Neural cell (in vitro differentiated cells): ENCODE results near the gene MYO9B.

Experiments
- REST ChIP-seq: IDR thresholded peaks from 2 replicates; pipeline ENCODE4 v1.6.1; 2012; ENCODE audit warnings: borderline replicate concordance
- TAF1 ChIP-seq: IDR thresholded peaks from 2 replicates; pipeline ENCODE4 v1.6.1; 2012; ENCODE audit warnings: low read depth
- TF ChIP-seq, protein P1 (sequence below): fragments of 450-650 bp; IDR thresholded peaks from 2 replicates; pipeline ENCODE4 v1.5.1; 2014; ENCODE audit warnings: antibody characterized with exemption, mild to moderate bottlenecking, moderate library complexity; ENCODE audit not compliant: poor library complexity, severe bottlenecking

GRCh38 chr19:17229890-17230289, 154.3 kb downstream of the MYO9B start:
- TF ChIP-seq, protein P1, sequence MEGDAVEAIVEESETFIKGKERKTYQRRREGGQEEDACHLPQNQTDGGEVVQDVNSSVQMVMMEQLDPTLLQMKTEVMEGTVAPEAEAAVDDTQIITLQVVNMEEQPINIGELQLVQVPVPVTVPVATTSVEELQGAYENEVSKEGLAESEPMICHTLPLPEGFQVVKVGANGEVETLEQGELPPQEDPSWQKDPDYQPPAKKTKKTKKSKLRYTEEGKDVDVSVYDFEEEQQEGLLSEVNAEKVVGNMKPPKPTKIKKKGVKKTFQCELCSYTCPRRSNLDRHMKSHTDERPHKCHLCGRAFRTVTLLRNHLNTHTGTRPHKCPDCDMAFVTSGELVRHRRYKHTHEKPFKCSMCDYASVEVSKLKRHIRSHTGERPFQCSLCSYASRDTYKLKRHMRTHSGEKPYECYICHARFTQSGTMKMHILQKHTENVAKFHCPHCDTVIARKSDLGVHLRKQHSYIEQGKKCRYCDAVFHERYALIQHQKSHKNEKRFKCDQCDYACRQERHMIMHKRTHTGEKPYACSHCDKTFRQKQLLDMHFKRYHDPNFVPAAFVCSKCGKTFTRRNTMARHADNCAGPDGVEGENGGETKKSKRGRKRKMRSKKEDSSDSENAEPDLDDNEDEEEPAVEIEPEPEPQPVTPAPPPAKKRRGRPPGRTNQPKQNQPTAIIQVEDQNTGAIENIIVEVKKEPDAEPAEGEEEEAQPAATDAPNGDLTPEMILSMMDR = no peak
- TF ChIP-seq REST (no peak), TAF1 (no peak)
